CD4-positive, alpha-beta T cell treated with Interleukin-1 beta for 1 hour (primary cell): ENCODE data around the gene ARRDC5.
"Not testable (repeated sequence)": the region's sequence is repeated elsewhere in the genome, so short reads cannot be mapped to it uniquely, and the experiment has no call there.

Experiments
- DNase-seq, 2 donors: peaks; one replicate each; pipeline ENCODE4 v3.0.0-alpha.2; 2020 to 2022

Gene ARRDC5

DNA sequence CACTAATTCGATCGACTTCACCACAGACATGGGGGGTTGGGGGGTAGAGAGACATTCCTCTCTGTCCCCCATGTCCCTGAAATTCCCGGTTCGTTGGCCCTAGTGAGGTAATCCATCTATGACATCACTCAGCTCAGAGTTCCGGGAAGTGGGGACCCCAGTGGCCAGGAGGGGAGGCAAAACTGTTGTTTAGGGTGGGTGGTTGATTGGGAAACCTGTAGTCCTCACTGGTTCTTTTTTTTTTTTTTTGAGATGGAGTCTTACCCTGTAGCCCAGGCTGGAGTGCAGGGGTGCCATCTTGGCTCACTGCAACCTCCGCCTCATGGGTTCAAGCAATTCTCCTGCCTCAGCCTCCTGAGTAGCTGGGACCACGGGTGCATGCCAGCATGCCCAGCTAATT is at the start of gene ARRDC5:
Gene ARRDC5, minus strand, starts transcription at position 101 of the 400 bp plus-strand sequence. Its CDS starts 71 bp downstream, at position 30.
- no peak for DNase-seq

DNA sequence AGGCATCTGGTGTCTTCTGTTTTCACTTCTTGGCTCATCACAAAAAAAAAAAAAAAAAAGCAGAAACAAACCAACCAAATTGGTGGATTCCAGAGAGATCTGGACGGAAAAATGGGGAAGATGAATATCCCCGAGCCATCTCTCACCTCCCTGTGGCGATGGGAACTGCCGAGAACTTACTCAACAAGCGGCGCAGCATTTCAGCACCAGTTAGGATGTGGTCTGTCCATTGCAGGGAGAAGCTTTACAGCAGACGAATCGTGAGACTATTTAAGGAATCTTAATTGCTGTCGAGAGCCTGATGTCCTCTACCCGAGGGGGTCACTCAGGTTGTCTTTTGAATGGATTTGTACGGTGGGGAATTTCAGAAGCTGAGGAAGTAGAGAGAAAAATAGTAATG is 49.0 kb upstream of the ARRDC5 start:
- DNase-seq = no peak

DNA sequence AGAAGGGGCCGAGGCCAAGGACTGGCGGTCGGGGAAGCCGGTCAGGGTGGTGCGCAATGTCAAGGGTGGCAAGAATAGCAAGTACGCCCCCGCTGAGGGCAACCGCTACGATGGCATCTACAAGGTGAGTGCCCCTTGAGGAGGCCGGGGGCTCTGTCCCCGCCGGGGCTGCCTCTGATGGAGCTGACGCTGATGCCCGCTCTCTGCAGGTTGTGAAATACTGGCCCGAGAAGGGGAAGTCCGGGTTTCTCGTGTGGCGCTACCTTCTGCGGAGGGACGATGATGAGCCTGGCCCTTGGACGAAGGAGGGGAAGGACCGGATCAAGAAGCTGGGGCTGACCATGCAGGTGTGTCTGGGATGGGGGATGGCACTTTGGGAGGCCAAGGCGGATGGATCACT is 48.0 kb upstream of the ARRDC5 start:
- DNase-seq = peak in 1 of 2 donors; percentile 9

DNA sequence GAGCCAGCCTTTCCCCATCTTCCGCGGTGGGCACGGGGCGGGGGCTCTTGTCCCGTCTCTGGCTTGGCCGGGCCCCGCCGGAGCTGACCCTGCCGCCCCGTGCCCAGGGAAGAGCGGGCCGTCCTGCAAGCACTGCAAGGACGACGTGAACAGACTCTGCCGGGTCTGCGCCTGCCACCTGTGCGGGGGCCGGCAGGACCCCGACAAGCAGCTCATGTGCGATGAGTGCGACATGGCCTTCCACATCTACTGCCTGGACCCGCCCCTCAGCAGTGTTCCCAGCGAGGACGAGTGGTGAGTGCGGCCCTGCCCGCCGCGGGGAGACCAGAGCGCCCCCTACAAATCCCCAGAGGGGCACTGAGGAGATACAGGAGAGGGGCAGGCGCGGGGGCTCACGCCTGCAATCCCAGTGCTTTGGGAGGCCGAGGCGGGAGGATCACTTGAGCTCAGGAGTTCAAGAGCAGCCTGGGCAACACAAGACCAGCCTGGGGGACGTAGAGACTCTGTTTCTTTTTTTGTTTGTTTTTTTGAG is 39.0 kb upstream of the ARRDC5 start:
- DNase-seq = not testable (repeated sequence)

GRCh38 chr19:4939466-4939865 is 36.8 kb upstream of the ARRDC5 start:
- DNase-seq = no peak

GRCh38 chr19:4938461-4938860 is 35.8 kb upstream of the ARRDC5 start:
- not testable (repeated sequence) for DNase-seq

DNA sequence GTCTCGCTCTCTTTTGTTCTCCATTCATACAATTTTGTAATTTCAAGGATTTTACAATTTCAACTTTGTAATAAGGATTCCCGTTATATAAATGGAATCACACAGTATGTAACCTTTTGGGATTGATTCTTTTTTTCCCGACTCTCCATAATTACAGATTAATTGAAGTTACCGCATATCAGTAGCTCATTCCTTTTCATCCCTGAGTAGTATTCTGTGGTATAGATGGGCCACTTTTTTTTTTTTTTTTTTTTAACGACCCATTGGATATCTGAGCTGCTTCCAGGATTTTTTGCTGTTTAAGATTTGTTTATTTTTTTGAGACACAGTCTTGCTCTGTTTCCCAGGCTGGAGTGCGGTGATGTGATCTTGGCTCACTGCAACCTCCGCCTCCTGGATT is 34.4 kb upstream of the ARRDC5 start:
- DNase-seq = no peak

DNA sequence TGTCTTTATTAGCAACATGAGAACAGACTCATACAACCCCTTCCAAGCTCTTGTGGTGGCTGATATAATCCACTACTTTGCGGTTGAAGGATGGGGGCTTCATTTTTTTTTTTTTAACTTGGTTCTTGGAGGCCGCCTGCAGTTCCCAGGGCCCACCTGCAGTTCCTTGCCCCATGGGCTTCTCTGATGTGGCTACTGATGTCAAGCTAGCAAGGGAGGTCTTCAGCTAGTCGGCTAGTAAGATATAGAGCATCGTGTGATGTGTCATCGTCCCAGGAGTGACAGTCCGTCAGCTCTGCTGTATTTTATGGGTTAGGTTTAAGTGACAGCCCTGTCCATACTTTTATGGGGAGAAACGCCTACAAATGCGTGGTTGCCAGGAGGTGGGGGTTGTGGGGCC is 32.7 kb upstream of the ARRDC5 start:
- no peak for DNase-seq

DNA sequence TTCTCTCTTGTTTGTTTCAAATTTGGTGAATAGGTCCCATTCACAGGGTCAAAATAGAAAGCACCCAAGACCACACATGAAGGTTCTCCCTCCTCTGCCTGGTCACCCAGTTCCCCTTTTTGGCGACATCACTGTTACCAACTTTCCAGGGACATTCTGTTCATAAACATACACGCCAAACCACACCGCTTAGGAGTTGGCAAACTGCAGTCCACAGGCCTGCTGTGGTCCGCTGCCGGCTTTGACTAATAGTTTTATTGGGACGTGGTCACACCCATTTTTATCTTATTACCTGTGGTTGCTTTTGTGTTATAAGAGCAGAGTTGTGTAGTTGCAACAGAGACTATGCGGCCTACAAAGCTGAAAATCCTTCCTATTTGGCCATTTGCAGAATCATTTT is 30.8 kb upstream of the ARRDC5 start:
- DNase-seq = no peak

GRCh38 chr19:4932711-4933110 is 30.0 kb upstream of the ARRDC5 start:
- no peak for DNase-seq

- DNase-seq = no peak
Measured at GRCh38 chr19:4930664-4931063, 28.0 kb upstream of the ARRDC5 start.

DNA sequence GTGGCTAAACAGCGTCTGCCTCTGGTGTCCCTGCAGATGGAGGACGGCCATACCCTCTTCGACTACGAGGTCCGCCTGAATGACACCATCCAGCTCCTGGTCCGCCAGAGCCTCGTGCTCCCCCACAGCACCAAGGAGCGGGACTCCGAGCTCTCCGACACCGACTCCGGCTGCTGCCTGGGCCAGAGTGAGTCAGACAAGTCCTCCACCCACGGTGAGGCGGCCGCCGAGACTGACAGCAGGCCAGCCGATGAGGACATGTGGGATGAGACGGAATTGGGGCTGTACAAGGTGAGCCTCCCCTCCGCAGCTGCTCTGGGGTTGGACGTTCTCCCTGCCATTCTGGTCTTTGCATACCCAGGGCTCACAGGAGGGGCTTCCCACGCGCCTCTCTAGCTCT is 26.5 kb upstream of the ARRDC5 start:
- no peak for DNase-seq

DNA sequence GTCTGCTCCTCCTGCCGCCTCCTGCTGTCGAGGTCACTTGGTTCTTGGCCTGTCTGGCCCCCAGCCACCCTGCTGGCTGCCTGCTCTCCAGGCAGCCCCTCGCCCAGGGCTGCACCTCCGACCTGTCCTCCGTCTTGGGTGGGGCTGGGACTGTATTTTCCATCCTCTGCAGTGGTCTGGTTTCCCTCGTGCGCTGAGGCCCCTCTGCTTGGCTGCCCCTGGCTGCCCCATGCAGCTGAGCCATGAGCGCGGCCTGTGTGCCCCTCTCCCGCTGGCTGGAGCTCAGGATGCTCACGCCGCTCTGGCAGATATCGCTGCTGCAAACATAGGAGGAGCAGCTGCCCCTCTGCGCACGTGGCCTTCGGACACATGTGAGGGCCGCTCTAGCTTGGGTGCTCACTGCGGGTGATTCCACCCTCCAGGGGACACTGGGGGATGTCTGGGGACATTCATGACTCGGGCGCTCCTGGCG is 20.6 kb upstream of the ARRDC5 start:
- DNase-seq = no peak

GRCh38 chr19:4922530-4923275 is 20.0 kb upstream of the ARRDC5 start:
- peak in 1 of 2 donors; percentile 21 for DNase-seq

DNA sequence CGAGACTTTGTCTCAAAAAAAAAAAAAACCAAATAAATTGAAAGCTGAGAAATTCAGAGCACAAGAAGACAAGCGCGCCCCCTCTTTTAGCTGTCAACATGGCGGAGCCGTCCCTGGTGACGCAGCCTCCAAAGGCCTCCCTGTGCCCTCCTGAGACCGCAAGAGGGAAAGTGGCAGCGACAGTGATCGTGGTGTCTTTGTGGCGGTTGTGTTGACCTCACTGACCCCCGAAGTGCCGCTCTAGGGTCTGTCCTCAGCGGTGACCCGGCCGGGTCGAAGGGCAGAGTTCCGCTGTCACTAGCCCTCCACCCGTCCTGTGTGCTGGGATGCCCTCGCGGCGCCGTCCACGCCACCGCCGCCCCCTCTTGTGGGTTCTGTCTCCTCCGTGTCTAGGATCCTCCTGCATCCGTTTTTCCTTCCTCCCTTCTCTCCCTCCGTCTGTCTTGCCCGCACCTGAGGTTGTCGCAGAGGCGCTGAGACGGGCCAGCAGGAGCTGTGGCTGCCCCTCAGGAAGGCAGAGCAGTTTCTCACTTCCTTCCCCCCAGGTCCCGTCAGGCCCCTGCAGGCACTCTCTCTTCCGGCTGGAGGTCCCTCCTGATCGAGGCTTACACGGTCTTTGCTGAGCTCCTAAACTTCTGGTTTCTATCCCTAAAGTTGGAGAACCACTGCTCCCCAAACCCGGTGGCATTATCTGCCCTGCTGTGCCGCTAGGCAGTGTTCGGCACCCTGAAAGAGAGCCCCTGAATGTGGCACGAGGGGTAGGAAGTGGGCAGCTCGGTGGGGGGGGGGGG is 13.8 kb upstream of the ARRDC5 start:
- DNase-seq = peak; percentile 47 to 53

- DNase-seq = peak; percentile 76 to 77
Measured at GRCh38 chr19:4914736-4915501, 12.2 kb upstream of the ARRDC5 start.

- peak; percentile 44 to 61 for DNase-seq
Measured at GRCh38 chr19:4913996-4914735, 11.5 kb upstream of the ARRDC5 start.

- peak; percentile 65 to 75 for DNase-seq
Measured at GRCh38 chr19:4911786-4912672, 9.3 kb upstream of the ARRDC5 start.

DNA sequence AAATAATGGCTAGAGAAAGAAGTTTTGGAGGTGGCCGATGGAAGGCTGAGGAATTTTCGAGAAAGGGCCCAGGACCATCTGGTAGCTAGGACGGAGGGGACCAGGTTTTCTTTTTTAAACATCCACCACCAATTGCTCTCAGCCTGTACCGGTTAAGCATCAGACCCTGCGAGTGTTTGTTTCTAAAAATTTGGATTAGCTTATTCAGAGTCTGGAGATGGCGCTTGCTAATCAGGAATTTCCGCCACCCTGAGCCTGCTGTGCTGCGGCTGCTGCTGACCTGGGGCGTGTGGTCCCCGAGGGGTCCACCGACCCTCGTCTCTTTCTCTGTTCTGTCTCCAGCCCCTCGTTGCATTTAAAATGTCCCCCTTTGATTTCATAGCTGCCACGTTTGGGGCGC is 8.6 kb upstream of the ARRDC5 start:
- DNase-seq = no peak

DNA sequence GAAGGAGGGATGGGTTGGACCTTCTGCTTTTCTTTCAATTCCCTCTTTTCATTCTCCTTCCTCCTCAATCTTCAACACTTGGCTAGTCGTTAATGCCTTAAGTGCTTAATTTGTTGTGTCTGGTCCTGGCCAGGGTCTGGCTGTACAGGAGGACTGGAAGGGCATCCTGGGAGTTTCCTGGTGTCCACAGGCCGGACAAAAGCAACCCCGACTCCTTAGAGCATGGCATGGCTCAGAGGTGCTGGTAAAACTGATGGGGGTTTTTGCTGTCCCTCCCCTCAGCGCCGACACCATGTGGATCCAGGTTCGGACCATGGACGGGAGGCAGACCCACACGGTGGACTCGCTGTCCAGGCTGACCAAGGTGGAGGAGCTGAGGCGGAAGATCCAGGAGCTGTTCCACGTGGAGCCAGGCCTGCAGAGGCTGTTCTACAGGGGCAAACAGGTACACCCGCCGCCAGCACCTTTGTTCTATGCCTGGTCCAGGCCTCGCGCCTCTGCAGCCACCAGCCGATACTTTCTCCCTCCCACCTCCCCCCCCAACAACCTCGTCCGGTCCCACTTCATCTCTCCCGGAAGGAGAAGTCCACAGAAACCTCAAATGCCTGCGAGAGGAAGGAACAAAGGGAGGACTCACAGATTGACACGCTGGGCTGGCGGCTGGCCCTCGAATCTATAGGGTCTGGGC is 8.0 kb upstream of the ARRDC5 start:
- peak; percentile 21 to 30 for DNase-seq
